Uterus (tissue), 2 donors: Measurements from ENCODE around the gene TBC1D5.

Experiments
- CTCF ChIP-seq, 4 experiments: fragments of 200-600 bp in 2 of 4; fragments of 450-650 bp in 2 of 4; sonication (generic) in 2 of 4; IDR thresholded peaks; one replicate each; pipeline ENCODE4 v1.5.1; 2016 to 2019; ENCODE audit warnings: antibody characterized with exemption in 4 of 4, mild to moderate bottlenecking in 2 of 4, moderate library complexity in 1 of 4
- POLR2A ChIP-seq, 2 donors: fragments of 450-650 bp; IDR thresholded peaks; one replicate each; pipeline ENCODE4 v1.6.1; 2016; ENCODE audit warnings: antibody characterized with exemption in 2 of 2, mild to moderate bottlenecking in 1 of 2, moderate library complexity in 1 of 2

GRCh38 chr3:17218587-17218986 lies 523.8 kb downstream of the TBC1D5 start:
- TF ChIP-seq CTCF (IDR thresholded peaks at IDR 0.05) = no peak
- no peak for TF ChIP-seq POLR2A (IDR thresholded peaks at IDR 0.05)
